Brain pericyte (primary cell): ENCODE data around the gene ACAP3.

Experiments used
- DNase-seq: peaks from one replicate; pipeline ENCODE4 v3.0.0-alpha.2; 2012; ENCODE audit warnings: low read depth, low spot score

Gene ACAP3

GRCh38 chr1:1245178-1245816 lies 62.4 kb downstream of the ACAP3 start:
- no peak for DNase-seq

GRCh38 chr1:1244192-1244811 lies 63.4 kb downstream of the ACAP3 start:
- no peak for DNase-seq

- DNase-seq: no peak
Measured at GRCh38 chr1:1243807-1244191, 63.9 kb downstream of the ACAP3 start.

- no peak for DNase-seq
Measured at GRCh38 chr1:1243266-1243660, 64.5 kb downstream of the ACAP3 start.

DNA sequence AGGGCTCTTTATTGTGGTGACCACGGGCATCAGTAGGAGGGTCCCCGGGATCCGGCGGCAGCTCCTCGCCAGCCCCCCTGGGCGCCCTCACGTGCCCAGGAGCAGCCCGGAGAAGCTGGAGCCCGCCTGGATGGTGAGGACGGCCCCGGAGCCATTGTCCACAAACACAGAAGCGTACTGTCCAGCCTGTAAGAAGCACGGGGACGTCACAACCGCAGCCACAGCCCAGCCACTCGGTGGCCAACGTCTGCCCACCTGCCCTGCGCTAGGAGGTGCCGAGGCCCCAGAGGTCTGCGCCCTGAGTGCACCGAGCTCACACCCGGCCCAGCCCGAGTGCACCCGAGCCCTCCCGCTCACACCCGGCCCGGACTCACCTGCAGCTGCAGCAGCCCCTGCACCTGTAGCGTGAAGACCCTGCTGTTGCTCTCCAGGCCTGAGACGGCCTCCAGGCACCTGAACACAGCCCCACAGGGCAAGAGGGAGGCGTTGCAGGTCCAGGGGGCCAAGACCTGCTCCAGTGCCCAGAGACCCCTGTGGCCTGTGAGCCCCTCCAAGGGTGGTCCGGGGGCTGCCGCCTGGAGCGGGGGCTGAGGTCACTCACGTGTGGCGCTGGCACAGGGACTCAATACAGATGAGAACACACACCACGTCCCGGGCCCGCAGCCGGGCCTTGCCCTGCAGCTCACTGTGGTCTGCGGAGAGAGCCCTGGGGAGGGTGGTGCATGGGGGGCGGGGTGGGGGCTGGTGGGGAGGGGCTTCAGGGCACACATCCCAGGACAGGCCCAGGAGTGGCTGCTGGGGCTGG lies 65.1 kb downstream of the ACAP3 start:
- no peak for DNase-seq
